Fibroblast of pulmonary artery (primary cell): Measurements from ENCODE around the gene SLC6A19.

ENCODE experiments used
- DNase-seq: peaks from one replicate; pipeline ENCODE4 v3.0.0-alpha.2; 2010; ENCODE audit warnings: low read depth
- H3K4me3 ChIP-seq: replicated peaks from 2 replicates; pipeline ENCODE4 v1.5.1; 2011; ENCODE audit warnings: low read depth, mild to moderate bottlenecking, control low read depth, low read length, moderate library complexity
- CTCF ChIP-seq: IDR thresholded peaks from 2 replicates; pipeline ENCODE4 v1.5.1; 2011; ENCODE audit warnings: mild to moderate bottlenecking, control low read depth, low read length, inconsistent platforms; ENCODE audit errors: missing control alignments

Gene SLC6A19

GRCh38 chr5:1253456-1254105 is 52.2 kb downstream of the SLC6A19 start:
- DNase-seq: no peak
- no peak for TF ChIP-seq CTCF
- H3K4me3 ChIP-seq: no peak overlapping the region

DNA sequence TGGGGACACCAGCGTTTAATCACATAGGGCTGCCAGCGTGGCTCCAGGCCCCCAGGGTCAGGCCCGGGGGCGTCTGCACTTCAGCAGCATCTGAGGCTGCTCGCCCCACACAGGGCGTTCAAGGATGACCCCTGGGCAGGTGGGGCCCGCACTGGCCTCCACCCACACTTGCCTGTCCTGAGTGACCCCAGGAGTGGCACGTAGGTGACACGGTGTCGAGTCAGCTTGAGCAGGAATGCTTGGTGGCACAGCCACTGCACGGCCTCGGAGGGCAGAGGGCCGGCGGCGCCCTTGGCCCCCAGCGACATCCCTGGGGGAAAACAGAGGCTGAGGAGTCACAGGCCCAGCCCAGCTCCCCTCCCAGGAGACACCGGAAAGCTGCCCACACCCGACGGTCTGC is 52.8 kb downstream of the SLC6A19 start:
- no peak for TF ChIP-seq CTCF
- DNase-seq: no peak
- no peak overlapping the region for H3K4me3 ChIP-seq

- TF ChIP-seq CTCF: no peak
- no peak for DNase-seq
- no peak overlapping the region for H3K4me3 ChIP-seq
These were observed 53.7 kb downstream of the SLC6A19 start for GRCh38 chr5:1255081-1255561.

- no peak for DNase-seq
- TF ChIP-seq CTCF: no peak
- H3K4me3 ChIP-seq: no peak overlapping the region
These were observed 55.4 kb downstream of the SLC6A19 start for GRCh38 chr5:1256776-1257175.

- no peak overlapping the region for H3K4me3 ChIP-seq
These were observed 56.0 kb downstream of the SLC6A19 start for GRCh38 chr5:1257363-1257762.

GRCh38 chr5:1257841-1258240 is 56.4 kb downstream of the SLC6A19 start:
- no peak for TF ChIP-seq CTCF
- no peak for DNase-seq
- H3K4me3 ChIP-seq: no peak overlapping the region

More at GRCh38 chr5:1257363-1257762, 56.0 kb downstream of the SLC6A19 start:
- no peak for TF ChIP-seq CTCF
- no peak for DNase-seq
